Effector memory CD4-positive, alpha-beta T cell (primary cell): ENCODE measurements around the gene ADAMTS14.

Experiments used
- DNase-seq, 3 donors: peaks; one replicate each; pipeline ENCODE4 v3.0.0-alpha.2; 2020
- H3K27ac ChIP-seq: 2 replicates; pipeline ENCODE4 v1.7.0; 2013; ENCODE audit warnings: mild to moderate bottlenecking, low read length, moderate library complexity; ENCODE audit not compliant: insufficient read depth, poor library complexity, severe bottlenecking
- H3K27me3 ChIP-seq: replicated peaks from 2 replicates; pipeline ENCODE4 v1.7.0; 2013; ENCODE audit warnings: mild to moderate bottlenecking, low read length; ENCODE audit not compliant: insufficient read depth, control insufficient read depth, poor library complexity, severe bottlenecking
- H3K36me3 ChIP-seq: 2 replicates; pipeline ENCODE4 v1.7.0; 2013; ENCODE audit warnings: mild to moderate bottlenecking, low read length, moderate library complexity; ENCODE audit not compliant: control insufficient read depth, insufficient read depth
- H3K4me1 ChIP-seq: 2 replicates; pipeline ENCODE4 v1.7.0; 2013; ENCODE audit warnings: low read length, mild to moderate bottlenecking; ENCODE audit not compliant: control insufficient read depth, insufficient read depth, poor library complexity, severe bottlenecking
- H3K4me3 ChIP-seq: 2 replicates; pipeline ENCODE4 v1.7.0; 2013; ENCODE audit warnings: low read length, low read depth, mild to moderate bottlenecking; ENCODE audit not compliant: insufficient read depth, poor library complexity, severe bottlenecking
- H3K9me3 ChIP-seq: 2 replicates; pipeline ENCODE4 v1.7.0; 2013; ENCODE audit warnings: mild to moderate bottlenecking, low read length, moderate library complexity; ENCODE audit not compliant: control insufficient read depth

The ADAMTS14 gene

DNA sequence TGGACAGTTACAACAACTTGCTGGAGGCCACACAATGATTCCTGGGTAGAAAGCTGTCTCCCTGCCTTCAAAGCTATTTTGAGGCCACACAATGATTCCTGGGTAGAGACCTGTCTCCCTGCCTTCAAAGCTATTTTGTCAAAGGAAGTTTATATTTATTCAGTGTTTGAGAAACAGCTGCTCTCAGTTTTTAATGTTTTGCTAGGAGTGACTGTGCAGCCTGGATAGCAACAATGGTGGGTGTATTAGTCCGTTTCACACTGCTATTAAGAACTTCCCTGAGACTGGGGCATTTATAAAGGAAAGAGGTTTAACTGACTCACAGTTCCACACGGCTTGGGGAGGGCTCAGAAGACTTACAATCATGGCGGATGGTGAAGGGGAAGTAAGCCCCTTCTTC lies 139.6 kb downstream of the ADAMTS14 start:
- Histone ChIP-seq H3K4me1 (peaks cover 9% of the 10 kb centered on the region), H3K36me3 (no peaks in the 10 kb centered on the region), H3K9me3 (no peaks in the 10 kb centered on the region), H3K27me3 (no peaks in the 10 kb centered on the region), H3K4me3 (no peak overlapping the region), H3K27ac (no peak overlapping the region)
- DNase-seq, result no peak
